ENCODE measurements around the gene SF3B6. TPM values are rescaled to one million over a fixed set of nuclear protein-coding genes. Genes with fewer than 3 reads are reported as not detected.

SF3B6 gene
- total and polyA plus RNA-seq, 9 of the 15 experiments (the other 6 are each of a cell fraction or from before 2014, with no cell fraction given): 146 to 591 (median 295) TPM

DNA sequence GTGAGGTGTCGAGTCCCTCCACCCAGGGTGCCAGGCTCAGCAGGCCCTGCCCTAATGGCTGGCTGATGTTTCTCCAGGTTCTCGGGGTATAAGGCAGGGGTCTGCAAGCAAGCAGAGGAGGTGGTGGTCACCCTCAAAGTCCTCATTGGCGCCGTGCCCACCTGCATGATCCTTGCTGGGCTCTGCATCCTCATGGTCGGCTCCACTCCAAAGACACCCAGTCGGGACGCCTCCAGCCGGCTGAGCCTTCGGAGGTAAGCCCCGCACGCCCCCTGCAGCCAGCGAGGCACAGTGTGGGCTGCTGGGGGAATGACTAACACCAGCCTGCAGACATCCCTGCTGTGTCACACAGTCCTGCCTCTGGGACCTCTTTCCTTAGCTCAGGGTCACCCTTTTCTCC is 52.1 kb downstream of the SF3B6 start (continued):
- no peak for TF ChIP-seq HMG20A (CRISPR knock-in tag; conservative IDR thresholded peaks at IDR 0.05)

DNA sequence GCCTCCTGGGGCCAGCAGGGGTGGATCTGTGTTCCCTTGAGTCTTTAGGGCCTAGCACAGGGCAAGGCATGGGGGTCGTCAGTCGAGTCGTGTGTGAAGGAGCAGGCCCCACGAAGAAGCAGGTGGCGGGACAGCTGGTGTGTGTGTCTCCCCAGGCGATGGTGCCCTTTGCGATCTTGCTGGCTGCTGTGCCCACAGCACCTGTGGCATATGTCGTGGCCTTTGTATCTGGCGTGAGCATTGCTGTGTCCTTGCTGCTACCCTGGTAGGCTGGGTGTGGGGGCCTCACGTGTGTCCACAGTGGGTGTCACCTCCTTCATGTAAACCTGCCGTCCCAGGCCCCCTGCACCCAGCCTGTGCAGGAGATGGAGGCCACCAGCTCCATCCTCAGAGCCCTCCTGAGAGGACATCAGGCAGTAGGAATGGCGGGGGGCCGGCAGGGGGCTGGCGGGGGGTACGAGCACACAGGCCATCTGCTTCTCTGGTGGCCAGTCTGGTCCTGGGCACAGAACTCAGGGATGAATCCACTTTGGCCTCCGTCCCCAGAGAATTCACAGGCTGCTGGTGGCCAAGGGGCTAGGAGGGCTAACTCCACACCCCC is 53.1 kb downstream of the SF3B6 start:
- ATAC-seq: no peak
- WGBS (ENCODE audit: insufficient coverage, low coverage, missing lambda C conversion rate): 84% methylated on average over 13 of the region's 16 CpGs
- ChIA-PET POLR2A (interaction anchor here (1.0 to 1.6 kb wide), 4 partner anchors 9 to 83 kb away, joined by 3 to 5 read pairs (median 4); partner anchors contain the start of genes UBXN2A and WDCP), CTCF (ENCODE audit: low intra/inter-chr PET ratio) (no interaction called here)
- peaks cover 3% of the 10 kb centered on the region for H3K9me1 ChIP-seq (ENCODE audit: control insufficient read depth, insufficient read depth, low read length)
- TF ChIP-seq POLR2G (IDR thresholded peaks at IDR 0.05; ENCODE audit: low read depth, low read length): peak; percentile 74
- no peak for TF ChIP-seq ZNF589 (CRISPR knock-in tag; IDR thresholded peaks at IDR 0.05; ENCODE audit: low read depth)
- TF ChIP-seq RBFOX2 (IDR thresholded peaks at IDR 0.05; ENCODE audit: low read depth, low read length): peak; percentile 39; the same call in 1 of the 2 replicates
- in situ Hi-C loops (cut with MboI) (no loop called here), intact Hi-C loops (cut with micrococcal nuclease) (loop anchor here (5.0 kb wide), 1 partner anchor 39 kb away; no protein-coding TSS in a partner anchor)
- peaks cover 0 to 21% of the 10 kb centered on the region in 2 experiments; a peak in 3 of 5 replicates for H3K4me1 ChIP-seq (replicated peaks in 1 of 2; ENCODE audit: control insufficient read depth in 2 of 2, insufficient read depth in 2 of 2, low read length in 2 of 2)
- H3K9me3 ChIP-seq (replicated peaks; ENCODE audit: control insufficient read depth, insufficient read depth, low read depth, low read length): no peaks in the 10 kb centered on the region
- peaks cover 48% of the 10 kb centered on the region for H3K36me3 ChIP-seq (ENCODE audit: control insufficient read depth, insufficient read depth, low read length)
- no peak overlapping the region for H2AFZ ChIP-seq (ENCODE audit: low read depth, low read length)
- no peaks in the 10 kb centered on the region for H3K79me2 ChIP-seq (ENCODE audit: control insufficient read depth, insufficient read depth, low read length)
- H4K20me1 ChIP-seq (replicated peaks; ENCODE audit: control insufficient read depth, insufficient read depth, low read length): peaks cover 14% of the 10 kb centered on the region; the same call in 1 of the 2 replicates
- peak overlapping the region in 1 of 2 experiments; percentile 56; a peak in 1 of 4 replicates for H3K9ac ChIP-seq (ENCODE audit: insufficient read depth in 1 of 2, low read depth in 2 of 2, low read length in 2 of 2)
- BruUV-seq (replicated peaks): no TSS peak
- H3K4me2 ChIP-seq (ENCODE audit: insufficient read depth, low read length): no peak overlapping the region
- H3K27me3 ChIP-seq (ENCODE audit: control insufficient read depth in 2 of 2, insufficient read depth in 2 of 2, low read length in 2 of 2): no peaks in the 10 kb centered on the region
- FAIRE-seq: no peak
- no peak overlapping the region for H3K27ac ChIP-seq (ENCODE audit: extremely low read depth, low read depth, low read length)
- no peak for DNase-seq (ENCODE audit: extremely low read depth in 1 of 4, low spot score in 3 of 4)
- no peak overlapping the region for H3K4me3 ChIP-seq

Measured in K562 (cell line).